RPMI8226 (cell line): ENCODE measurements around the gene GORASP2.

Experiments used
- DNase-seq: peaks from one replicate; pipeline ENCODE4 v3.0.0-alpha.2; 2015

GORASP2 gene

GRCh38 chr2:170968205-170969003 lies 39.4 kb downstream of the GORASP2 start:
- DNase-seq, result no peak

GRCh38 chr2:170969030-170969429 lies 40.0 kb downstream of the GORASP2 start:
- DNase-seq, result no peak

DNA sequence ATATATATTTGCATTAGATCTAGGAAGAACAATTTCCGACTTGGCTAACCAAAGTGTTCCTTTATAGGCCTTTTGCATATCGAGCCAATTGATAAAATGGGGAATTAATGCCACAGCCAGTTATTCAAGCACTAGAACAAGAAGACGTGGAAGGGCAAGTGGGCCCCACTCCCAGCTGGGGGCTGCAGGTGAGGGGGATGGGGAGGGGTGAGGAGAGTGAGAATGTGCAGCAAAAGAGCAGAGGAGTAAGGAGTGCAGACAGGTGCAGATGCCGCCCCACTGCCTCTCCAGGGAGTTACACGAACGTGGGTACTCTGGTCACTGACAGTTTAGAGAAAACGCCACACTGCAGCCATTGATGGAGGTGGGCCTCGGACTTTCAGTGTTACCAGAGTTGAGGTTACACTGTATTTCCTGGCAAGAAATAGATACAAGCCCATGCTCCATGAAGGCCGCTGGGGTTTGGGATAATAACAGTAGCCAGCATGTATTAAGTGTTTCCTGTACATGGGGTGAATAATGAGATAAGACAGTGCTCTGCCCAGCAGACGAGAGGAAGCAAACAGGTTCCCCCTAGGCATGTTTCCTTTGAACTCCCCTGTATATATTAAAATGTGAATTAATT lies 40.9 kb downstream of the GORASP2 start:
- no peak for DNase-seq

DNA sequence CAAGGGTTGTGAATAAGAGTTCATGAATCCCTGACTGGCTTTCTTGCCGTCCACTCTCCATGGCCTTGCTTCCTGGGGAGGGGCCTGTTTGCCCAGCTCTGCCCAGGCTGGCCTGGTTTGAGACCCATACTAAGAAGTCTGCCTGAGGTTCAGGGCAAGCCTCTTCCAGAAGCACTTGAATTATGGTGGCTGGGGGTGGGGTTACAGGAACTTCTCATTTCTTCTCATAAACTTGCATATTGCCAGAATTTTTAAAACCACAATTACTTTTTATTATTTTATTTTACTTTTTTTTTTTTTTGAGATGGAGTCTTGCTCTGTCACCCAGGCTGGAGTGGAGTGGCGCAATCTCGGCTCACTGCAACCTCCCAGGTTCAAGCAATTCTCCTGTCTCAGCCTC lies 42.0 kb downstream of the GORASP2 start:
- DNase-seq, result no peak

DNA sequence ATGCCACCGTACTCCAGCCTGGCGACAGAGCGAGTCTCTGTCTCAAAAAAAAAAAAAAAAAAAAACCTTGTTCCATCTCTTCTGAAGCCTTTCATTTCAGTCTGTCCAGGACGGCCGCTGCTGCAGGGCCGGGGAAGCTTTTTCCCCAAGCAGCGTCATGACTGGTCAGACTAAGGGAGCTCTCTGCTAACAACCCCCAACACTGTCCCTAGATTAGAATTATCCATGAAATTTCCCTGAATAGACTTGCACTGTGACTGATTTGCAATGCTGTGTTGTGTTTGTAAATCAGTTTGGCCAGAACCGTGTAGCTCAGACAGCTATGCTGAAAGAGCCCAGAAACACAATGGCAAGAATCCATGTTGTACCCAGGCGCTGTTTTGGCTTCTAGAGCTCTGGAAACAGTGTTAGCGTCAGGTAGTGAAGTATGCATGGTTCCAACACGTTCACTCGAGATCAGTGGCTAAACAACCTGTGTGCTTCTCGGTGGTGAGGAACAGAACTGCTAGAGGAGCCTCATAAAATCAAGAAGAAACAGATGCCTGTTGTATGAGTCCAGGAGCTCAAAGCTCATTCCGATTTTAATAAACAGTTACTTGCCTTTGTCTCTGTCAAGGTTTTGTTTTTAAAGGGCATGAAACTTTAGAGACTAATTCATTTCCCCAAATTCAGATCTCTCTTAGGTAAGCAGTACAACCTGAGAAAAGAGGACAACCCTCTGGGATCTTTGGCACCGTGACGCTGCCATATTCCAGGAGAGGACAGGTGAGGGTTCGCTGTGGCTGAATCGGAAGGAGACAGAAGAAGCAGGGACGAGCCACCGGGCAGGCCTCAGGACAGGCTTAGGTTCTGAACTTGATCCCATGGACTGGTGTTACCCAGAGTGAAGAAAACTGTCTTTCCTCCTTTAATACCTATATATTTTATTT lies 43.5 kb downstream of the GORASP2 start:
- no peak for DNase-seq

DNA sequence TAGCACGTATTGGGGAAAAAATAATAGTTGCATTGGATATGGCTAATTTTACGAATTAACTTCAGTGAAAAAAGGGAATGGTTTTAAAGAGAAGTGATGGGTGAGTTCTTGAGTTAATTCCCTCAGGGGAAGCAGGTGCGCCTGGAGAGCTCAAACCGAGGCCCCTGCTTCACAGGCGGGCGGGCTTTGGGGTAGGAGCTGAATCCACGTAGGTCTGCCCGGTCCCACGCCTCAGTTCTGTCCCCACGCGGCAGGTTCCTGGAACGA lies 44.1 kb downstream of the GORASP2 start:
- DNase-seq, result no peak

- peak; percentile 93 for DNase-seq
These were observed 44.6 kb downstream of the GORASP2 start for GRCh38 chr2:170973492-170974303.

GRCh38 chr2:170974304-170974993 lies 45.4 kb downstream of the GORASP2 start:
- no peak for DNase-seq

DNA sequence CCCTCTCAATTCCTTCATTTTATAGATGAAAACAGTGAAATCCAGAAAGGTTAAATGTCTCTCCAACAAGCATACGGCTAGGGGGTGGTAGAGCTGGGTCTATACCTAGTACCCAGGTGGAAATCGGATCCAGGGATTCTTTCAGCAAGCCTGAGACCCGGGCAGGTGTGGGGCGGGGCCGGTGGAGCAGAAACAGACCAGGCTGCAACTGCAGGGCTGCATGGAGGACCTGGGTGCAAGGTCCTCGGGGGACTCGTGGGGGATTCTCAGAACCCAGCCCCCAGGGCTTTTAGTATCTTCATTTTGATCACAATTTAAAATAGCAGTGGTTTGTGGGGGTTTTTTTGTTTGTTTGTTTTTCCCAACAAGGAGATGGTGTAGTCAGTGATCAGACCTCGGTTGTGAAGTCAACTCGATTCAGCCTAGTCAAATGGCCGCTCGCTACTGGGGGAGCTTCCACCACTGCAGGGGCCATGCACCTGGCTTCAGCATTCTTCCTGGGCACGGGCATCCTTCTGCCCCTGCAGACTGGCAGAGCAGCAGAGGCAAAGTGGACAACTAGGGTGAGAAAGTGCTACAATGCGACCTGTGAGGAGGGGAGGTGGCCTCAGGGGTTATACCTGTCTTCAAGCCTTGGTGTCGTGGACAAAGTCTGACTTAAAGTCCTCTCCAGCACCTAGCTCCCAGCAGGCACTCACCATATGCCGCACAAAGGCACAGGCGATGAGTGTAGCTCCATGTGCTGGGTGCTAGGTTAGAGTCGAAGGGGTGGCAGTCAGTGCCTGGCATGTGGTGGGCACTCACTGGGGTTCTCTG lies 46.3 kb downstream of the GORASP2 start:
- no peak for DNase-seq

- no peak for DNase-seq
These were observed 46.9 kb downstream of the GORASP2 start for GRCh38 chr2:170975943-170976270.

GRCh38 chr2:170984079-170984478 lies 55.0 kb downstream of the GORASP2 start:
- no peak for DNase-seq

DNA sequence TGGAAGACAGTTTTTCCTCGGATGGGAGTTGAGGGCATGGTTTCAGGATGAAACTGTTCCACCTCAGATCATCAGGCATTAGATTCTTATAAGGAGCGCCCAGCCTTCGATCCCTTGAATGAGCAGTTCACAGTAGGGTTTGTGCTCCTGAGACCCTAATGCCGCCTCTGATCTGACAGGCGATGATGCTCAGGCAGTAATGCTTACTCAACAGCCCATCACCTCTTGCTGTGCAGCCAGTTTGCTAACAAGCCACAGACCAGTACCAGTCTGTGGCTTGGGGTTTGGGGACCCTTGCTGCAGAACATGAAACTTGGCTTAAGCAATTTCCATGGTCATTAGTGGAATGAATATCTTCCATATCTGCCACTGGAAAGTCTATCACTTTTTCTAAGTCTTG lies 56.4 kb downstream of the GORASP2 start:
- no peak for DNase-seq

- no peak for DNase-seq
These were observed 57.7 kb downstream of the GORASP2 start for GRCh38 chr2:170986566-170987258.

GRCh38 chr2:170991398-170992182 lies 62.5 kb downstream of the GORASP2 start:
- no peak for DNase-seq

GRCh38 chr2:170996316-170996715 lies 67.3 kb downstream of the GORASP2 start:
- DNase-seq, result no peak

DNA sequence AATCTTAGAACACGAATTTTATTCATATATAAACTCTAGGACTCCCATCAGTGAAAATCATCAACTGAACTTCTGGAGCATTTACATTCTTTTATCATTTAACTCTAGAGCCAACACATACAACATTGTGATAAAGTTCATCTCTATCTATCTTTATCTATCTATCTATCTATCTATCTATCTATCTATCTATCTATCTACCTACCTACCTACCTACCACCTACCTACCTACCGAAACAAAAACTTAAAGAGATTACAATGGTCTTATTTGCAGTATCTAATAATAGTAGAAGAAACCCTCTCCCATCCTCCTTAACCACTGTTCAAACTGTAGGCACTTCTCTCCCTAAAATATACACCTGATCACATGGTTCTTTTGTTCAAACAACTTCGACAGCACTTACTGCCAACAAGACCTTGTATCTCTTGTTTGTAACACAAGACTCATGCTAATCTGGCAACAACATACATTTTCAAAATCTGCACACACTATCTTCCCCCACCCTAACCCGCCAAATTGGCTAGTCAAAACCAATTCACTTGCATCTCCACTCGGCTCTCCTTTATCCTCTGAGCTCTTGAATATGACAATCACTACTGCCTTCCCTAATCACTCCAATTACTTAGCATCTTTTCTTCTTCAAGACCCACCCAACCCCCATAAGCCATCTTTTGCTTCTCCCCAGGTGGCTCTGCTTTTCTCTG lies 69.0 kb downstream of the GORASP2 start:
- no peak for DNase-seq

DNA sequence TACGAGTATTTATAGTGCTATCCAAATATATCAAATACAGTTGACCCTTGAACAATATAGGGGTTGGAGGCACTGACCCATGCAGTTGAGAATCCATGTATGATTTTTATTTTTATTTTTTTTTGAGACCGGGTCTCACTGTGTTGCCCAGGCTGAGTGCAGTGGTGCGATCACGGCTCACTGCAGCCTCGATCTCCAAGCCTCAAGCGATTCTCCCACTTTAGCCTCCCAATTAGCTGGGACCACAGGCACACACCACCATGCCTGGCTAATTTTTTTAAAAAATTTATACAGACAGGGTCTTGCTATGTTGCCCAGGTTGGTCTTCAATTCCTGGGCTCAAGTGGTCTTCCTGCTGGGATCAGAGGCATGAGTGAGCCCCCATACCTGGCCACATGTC lies 70.6 kb downstream of the GORASP2 start:
- no peak for DNase-seq

DNA sequence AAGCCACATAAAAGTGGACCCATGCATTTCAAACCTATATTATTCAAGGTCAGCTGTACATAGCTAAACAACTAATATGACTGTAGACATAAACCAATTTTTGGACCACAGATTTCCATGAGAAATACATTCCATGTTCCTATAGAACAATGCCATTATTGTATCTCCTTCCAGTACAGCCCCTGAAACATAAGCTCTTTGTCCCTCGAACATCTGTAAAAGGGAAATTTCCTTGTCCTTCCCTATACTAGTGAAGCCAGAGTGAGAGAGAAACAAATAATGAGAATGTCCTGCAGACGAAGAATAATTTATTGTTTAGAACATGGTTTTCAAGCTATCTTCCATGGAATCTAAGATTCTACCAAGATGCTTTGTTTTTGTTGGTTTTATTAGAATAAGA lies 75.3 kb downstream of the GORASP2 start:
- DNase-seq, result no peak

GRCh38 chr2:171004833-171005232 lies 75.8 kb downstream of the GORASP2 start:
- no peak for DNase-seq
